ENCODE data around the gene HK1.
"Not testable (repeated sequence)": the region's sequence is repeated elsewhere in the genome, so short reads cannot be mapped to it uniquely, and the experiment has no call there.

Gene HK1

DNA sequence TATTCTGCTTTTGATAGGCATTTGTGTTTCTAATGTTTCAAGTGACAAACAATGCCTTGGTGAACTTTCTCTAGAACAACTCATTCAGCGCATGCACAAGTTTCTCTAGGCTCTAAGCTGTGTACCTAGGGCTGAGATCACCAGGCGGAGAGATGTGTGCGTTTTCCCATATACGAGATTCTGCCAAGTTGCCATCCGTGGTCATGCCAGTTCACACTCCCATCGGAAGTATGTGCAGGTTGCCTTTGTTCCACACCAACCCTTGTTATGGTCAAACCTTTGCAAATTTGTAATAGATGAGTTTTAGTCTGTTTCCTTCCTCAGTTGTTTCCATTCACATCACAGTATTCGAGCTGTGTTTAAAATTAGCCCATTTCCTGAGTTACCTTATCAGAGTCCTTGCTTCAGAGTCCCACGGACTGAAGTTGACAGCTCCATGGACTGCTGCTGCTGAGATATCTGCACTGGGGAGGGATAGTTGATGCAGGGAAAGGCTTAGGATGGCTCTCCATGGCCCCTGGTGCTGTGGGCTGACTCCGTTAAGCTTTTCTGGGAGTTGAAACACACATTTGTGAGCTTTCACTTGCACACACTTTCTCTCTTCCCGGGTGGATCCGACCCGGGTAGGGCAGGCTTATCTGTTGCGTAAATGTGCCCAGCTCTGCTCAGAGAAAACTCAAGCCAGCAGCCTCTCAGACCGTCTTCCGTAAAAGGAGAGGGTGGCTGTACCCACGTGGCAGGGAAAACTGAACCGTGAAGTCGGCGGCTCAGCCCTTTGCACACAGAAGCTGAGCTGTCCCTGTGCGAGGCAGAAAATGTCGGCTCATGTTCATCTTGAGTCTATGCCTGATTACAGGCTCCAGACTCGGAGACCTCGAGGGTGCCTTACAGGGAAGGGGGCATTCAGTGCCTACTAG is 49.4 kb downstream of the HK1 start:
- DNase-seq (ENCODE audit: low read depth, low spot score): peak; percentile 52

DNA sequence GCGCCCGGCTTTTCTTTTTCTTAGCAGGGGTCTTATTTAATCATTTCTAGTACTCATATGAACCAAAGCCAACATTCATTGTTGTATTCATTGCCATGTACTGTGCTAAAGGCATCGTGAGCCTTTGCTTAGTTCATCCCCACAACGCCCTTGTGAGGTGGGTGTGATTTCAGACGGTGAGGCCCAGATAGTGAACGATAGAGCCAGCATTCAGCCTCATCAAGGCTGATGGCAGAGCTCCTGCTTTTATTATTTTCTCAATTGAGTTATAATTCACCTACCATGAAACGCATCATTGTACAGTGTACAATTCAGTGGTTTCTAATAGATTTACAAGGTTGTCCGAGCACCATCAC is 50.1 kb downstream of the HK1 start:
- DNase-seq (ENCODE audit: low read depth, low spot score): no peak

DNA sequence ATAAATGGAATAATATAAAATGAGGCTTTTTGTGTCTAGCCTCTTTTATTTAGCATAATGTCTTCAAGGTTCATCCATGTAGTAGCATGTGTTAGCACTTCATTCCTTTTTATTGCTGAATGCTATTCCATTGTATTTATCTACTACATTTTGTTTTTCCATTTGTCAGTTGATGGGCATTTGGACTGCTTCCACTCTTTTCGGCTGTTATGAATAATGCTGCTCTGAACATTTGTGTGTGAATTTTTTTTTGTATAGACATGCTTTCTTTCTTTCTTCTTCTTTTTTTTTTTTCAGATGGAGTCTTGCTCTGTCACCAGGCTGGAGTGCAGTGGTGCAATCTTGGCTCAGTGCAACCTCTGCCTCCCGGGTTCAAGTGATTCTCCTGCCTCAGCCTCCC is 50.6 kb downstream of the HK1 start:
- not testable (repeated sequence) for DNase-seq (ENCODE audit: low read depth, low spot score)

DNA sequence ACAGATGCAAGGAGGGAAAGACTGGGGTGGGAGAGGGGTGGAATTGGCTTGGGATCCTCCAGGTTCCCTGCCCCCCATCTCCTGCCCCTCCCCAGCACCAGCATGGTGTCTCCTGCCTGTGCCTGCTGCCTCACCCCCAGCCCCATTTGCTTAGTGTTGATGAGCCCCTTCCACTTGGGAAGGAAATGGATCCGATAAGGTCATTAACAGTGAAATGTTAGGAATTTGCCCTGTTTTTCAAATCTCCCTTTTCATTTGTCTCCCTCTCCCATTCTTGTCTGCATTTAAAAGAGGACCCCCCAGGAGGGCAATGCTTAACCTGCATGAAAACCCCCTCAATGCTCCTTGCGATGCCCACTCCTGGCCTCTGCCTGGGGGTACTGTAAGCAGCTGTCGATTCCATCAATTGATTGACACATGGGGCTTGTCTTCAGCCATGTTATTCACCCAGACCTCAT is 51.5 kb downstream of the HK1 start:
- DNase-seq (ENCODE audit: low read depth, low spot score): no peak

DNA sequence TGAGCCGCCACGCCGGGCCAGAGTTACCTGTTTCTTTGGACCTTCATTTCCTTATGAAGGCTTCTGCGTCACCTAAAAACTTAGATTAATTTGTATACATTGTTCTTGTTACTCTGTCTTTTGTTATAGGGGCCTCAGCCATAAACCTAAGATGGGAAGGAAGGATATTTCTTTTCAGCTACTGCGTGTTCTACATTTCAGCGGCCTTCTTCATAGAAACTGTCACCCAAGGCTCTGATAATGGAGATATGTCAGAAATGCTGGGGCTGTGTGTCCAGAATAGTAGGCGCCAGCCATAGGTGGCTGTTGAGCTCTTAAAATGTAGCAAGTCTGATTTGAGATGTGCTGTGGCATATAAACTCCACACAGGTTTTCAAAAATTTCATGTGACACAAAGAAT is 52.9 kb downstream of the HK1 start:
- DNase-seq (ENCODE audit: low read depth, low spot score): no peak

DNA sequence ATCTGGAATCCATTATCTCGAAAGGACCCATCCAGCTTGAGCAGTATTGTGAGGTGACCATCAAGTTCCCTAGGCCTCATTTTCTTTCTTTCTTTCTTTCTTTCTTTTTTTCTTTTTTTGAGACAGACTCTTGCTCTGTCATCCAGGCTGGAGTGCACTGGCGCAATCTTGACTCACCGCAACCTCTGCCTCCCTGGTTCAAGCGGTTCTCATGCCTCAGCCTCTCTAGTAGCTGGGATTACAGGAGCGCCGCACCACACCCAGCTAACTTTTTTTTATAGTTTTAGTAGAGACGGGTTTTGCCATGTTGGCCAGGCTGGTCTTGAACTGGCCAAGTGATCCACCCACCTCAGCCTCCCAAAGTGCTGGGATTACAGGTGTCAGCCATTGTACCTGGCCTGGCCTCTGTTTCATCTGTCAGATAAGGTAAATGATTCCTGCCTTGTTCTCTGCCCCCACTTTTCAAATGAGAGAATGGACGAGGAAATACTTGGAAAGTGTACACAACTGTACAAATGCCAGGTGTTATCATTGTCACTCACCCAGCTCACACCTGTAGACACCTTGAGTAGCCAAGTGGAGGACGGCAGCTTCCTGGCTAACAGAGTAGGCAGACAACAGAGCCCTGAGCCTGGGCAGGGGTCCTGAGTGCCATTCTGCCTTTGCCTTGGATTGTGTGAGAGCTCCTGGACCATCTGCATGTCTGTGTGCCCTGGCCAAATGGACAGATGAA is 54.1 kb downstream of the HK1 start:
- no peak for DNase-seq (ENCODE audit: low read depth, low spot score)

DNA sequence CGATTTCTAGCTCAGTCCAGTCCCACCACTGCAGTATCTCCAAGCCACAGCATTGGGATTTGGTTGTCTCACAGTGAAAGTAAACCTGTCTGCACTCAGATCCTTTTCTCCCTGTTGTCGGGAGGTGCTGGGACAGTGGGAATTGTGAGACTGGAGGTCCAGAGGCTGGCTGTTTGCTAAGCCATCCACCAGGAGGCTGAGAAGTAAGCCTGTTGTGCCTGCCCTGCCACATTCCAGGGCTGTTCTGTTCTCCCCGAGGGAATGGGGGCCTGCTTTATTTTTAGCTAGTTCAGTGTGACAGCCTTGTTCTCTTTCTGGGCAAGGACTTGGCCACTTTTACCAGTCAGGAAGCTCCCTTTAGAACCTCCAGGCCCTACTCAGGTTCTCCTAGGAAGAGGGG is 54.9 kb downstream of the HK1 start:
- DNase-seq (ENCODE audit: low read depth, low spot score): peak; percentile 98

DNA sequence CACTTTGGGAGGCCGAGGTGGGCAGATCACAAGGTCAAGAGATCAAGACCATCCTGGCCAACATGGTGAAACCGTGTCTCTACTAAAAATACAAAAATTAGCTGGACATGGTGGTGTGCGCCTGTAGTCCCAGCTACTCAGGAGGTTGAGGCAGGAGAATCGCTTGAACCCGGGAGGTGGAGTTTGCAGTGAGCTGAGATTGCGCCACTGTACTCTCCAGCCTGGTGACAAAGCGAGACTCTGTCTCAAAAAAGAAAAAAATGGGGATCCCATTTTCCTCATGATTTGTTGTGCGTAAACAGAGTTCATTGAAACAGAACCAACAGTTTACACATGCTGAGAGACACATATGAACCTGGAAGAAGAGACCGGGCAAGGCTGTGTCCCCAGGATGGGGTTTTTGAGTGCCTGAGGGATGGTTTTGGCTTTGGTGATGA is 55.6 kb downstream of the HK1 start:
- DNase-seq (ENCODE audit: low read depth, low spot score): not testable (repeated sequence)

DNA sequence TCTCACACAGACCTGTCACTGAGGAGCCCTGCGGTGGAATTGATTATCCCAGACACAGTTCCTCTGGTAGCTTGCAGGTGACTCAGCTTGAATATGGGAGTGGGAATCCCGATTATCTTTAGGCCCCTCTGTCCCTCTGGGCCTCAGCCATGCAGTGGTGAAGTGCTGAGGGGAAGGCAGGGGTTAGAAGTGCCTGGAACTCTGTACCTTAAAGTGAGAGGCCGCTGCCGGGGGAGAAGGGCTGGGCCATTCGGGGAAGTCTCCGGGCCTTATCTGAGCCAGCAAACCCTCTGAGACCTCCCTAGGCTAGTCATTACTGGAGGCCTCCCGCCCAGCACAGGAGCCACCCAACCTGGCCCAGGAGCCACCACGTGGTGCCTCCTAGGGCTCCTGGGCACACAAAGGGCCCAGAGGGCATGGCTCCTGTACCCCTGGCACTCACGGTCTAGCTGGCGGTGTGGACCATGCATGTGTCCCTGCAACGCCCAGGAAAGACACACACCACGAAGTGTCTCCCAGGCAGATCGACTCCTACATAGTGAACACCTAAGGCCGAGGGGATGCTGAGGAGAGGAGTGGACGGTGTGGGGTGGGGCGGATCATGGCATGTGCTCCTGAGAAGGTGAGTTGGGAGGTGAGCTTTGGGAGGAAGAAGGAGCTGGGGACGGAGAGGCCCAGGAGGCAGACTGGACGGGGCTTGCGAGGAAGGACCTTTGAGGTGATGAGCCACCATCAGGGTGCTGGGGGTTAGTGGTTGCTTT is 56.2 kb downstream of the HK1 start:
- DNase-seq (ENCODE audit: low read depth, low spot score): peak; percentile 92

DNA sequence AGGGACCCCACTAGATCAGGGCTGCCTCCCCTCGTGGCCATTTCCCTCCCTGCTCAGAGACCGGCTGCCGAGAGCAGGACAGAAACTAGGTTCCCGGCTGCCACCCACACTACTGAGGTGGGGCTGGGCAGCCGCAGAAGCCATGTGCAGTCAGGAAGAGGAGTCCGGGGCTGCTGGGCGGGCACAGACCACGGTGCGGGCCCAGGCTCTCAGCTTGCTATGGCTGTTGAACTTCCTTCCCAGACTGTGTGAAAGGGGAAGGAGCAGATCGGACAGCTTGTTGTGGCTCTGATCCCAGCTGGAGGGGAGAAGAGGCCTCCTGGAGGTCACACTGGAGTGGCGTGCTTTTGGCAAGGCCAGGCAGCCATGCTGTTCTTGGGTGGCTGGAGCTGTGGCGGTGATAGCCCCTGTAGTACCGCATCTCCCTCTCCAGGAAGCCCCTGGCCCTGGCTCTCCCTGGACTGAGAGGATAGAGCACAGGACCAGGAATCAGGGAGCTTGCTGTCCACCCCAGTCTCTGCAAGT is 56.8 kb downstream of the HK1 start:
- DNase-seq (ENCODE audit: low read depth, low spot score): no peak

DNA sequence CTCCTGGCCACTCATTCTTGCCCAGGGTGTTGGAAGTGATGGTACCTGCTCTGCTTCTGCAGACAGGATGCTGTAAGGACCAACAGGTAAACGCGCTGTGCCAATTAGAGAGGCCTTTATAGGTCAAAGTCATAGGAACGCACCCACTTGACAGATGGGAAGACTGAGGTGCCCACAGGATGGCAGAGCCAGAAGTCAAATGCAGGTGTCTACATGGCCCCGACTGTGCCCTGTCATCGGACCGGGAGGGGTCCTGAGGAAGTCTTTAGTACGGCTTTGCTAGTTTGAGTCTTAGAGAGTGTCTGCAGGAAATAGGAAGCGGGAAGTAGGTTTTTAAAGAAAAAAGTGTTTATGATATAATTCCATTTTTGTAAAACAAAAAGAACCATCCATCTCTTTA is 57.3 kb downstream of the HK1 start:
- DNase-seq (ENCODE audit: low read depth, low spot score): no peak

DNA sequence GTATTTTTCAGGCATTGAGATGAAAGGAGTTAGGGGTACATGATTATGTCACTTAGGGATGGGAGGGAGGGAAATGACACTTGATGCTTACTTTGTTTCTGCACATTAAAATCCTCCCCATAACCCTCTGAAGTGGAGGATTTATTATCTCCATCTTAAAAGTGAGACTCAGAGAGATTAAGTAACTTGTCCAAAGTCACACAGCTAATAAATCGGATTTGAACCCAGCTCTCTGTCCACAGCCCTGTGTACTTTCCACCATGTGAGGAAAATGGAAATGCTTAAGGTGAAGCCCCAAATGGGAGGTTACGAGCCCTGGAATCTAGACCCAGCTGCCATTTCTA is 58.6 kb downstream of the HK1 start:
- DNase-seq (ENCODE audit: low read depth, low spot score): no peak

DNA sequence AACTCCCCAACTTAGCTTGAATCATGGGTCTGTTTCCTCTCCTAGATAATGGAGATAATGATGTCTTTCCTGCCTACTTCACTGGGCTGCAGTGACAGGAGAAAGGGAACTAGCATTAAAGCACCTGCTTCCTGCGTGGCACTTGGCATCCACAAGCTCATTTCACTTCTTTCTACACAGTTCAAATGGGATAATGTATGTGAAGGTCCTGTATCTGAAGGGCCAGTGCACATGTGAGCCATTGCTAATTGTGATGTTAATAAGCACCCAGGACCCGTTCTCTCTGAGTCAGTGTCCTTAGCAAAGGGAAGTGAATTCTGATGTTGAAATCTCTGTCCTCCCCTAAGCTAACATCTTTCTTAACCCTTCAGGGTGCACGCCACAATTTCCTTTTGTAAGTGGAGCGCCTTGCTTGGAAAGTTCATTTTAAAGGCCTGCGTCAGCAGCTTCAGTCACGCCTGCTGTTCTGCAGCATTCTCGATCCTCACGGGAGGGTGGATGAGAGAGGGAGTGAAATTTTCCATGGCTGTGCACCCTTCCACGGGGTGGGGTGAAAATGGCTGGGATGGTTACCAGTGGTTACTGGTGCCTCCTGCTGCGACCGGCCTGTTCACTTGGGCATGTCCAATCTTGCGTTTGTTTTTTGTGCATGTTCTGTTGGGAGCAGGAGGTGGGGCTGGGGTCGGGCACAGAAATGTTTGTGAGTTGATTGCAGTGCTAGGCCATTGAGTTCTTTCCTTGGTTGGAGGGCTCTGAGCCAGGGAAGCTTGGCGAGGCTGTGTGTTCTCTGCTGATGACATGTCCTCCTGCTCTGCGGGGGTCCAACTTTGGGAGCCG is 59.2 kb downstream of the HK1 start:
- DNase-seq (ENCODE audit: low read depth, low spot score): peak; percentile 39

DNA sequence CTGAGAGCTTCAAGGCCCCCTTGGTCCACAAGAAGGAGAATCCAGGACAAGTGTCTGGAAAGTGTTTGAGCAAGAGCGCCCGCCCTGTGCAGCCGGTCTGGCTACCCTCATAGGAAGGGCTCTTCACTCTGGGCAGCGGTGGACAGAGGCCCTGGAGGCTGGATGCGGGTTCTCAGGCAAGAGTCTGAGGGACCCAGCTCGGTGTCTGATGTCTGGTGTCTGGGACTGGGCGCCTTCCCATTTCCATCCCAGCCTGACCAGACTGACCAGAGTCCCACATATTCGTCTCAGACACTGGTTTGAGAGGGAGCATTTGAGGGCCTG is 59.8 kb downstream of the HK1 start:
- DNase-seq (ENCODE audit: low read depth, low spot score): no peak

DNA sequence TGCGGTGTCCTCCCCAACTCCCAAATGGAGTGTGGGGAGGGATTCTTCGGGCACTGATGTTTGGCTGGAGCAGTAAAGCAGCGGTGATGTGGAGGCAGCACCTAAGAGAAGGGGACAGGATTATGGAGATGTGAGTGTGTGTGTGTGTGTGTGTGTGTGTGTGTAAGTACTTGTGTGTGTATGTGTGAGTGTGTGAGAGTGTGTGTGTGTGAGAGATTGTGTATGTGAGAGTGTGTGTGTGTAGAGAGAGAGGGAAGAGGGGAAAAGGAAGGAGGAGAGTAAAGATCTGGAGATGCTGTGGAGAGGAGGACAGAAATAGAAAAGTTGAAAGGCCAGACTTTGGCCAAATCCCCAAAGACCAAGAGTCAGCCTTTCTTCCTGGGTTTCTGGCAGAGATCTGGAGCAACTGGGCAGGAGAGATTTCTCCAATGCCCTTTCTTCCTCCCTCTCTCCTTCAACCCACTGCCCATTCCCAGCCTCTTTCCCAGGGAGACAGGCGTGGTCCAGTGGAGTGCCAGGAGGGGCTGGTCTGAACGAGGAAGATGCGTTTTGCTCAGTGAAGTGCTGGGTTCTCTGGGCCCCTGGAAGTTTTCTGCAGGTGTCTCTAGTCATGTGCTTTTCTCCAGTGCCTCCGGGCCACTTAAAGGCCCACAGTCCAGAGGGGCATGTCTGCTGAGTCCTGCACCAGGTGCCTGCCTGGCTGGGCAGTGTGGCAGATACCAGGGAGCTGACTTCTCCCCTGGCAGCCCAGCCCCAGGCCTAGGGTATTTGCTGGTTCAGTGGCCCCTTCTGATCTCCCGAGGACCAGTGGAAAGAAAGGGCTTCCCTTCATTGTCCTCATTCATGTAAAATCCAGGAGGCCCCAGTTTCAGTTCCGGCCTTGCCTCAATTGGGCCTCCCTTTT is 60.5 kb downstream of the HK1 start:
- DNase-seq (ENCODE audit: low read depth, low spot score): no peak

DNA sequence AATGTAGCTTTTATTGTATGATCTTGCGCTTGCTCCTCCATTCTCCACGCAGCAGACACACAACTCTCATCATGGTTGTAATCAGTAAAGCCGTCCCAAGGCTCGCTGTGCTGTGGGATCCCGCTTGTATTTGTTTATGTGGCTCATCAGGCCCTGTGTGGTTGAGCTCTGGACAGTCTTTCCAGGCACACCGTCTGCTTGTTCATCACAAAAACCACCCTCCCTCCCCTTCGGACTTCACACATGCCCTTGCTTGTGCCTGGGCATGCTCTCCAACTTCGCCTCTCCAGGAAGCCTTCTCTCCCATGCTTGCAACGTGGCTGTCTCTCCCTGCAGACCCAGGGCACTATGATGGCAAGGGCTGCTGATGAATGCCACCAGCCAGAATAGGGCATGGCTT is 62.4 kb downstream of the HK1 start:
- DNase-seq (ENCODE audit: low read depth, low spot score): no peak

DNA sequence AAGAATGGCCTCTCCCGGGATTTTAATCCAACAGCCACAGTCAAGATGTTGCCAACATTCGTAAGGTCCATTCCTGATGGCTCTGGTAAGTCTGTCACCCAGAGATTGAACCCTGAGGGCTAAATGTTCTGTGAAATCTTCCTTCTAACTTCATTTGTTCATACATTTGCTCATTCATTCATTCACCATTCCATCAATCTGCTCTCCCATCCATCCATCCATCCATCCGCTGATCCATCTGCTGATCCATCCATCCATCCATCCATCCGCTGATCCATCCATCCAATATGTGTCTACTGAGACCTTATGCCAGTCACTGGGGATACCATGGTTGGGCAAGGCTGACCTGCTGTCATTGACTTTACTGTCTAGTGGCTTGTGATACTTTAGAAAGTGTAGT is 65.6 kb downstream of the HK1 start:
- no peak for DNase-seq (ENCODE audit: low read depth, low spot score)

DNA sequence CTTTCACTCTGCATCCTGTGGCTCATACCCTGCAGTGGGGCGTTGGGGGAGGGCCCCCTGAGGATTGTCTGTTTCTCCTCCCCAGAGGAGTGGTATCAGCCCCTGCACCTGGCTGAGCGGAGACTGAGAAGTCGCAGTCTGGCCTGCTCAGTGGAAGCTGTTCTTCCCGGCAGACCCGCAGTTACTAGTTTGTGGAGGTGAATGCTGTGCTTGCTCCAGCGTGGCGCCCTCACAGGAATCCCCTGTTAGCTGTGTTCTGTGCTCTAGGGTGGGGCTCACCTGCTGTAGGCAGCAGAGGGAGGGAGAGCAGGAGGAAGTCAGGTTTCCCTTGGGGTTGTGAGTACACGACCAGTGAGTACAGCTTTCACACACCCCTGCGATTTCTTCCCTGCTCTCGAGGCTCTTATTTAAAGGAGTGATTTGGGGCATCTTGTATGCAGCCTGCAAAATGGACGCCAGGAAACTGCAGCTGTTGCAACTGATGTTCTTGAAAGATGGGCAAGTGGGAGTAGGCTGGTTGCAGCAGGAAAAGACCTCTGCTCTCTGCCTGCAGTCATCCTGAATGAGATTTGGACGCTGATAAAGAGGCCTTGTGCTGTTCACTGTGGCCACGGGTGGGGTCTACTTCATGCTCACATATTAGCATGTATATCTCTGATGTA is 66.4 kb downstream of the HK1 start:
- no peak for DNase-seq (ENCODE audit: low read depth, low spot score)

DNA sequence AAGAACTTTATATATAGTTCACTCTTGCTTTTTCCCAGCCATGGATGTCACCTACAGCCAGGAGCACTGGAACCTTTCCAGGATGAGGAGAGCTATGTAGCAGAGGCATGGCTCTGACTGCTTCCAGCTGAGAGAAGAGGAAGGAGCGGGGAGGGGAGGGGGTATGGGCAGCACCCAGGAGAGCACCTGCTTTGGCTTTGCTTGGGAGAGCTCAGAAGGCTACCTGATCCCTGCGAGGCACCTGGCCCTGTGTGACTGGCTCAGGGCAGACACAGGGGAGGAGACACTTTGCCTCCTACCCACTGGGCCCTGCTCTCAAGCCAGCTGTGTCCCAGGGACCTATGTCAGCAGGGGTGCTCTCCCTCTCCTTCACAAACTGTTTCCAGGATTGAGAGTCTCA is 67.1 kb downstream of the HK1 start:
- no peak for DNase-seq (ENCODE audit: low read depth, low spot score)
